WTC11 (cell line): ENCODE data around the gene ZNF292. TPM values are rescaled to one million over a fixed set of nuclear protein-coding genes. Genes with fewer than 3 reads are reported as not detected.

ENCODE experiments used
- ATAC-seq: fragments of 200-7000 bp; cut with Tn5 transposase; 2 replicates; pipeline ENCODE4 v1.10.0; 2021; ENCODE audit warnings: mild to moderate bottlenecking, moderate library complexity
- CTCF ChIA-PET: fragments of 300-600 bp; sonication (Branson Sonifier 250); formaldehyde crosslinking; loops from one replicate; lab custom pipeline; 2021; ENCODE audit warnings: antibody characterized with exemption; lab: Charles Lee
- POLR2A ChIA-PET: fragments of 350-600 bp; sonication (Branson Sonifier 250); formaldehyde crosslinking; loops from one replicate; lab custom pipeline; 2021; ENCODE audit warnings: antibody characterized with exemption; lab: Charles Lee
- DNase-seq: peaks from one replicate; pipeline ENCODE4 v3.0.0; 2021; ENCODE audit warnings: low spot score
- H3K27ac Mint-ChIP-seq: 2 replicates; pipeline ENCODE4 v1.8.0; 2021; ENCODE audit warnings: mixed read lengths
- H3K27me3 Mint-ChIP-seq: 2 replicates; pipeline ENCODE4 v1.8.0; 2021; ENCODE audit warnings: low read depth, mild to moderate bottlenecking, moderate library complexity, mixed read lengths
- H3K36me3 Mint-ChIP-seq: 2 replicates; pipeline ENCODE4 v1.8.0; 2021; ENCODE audit warnings: mixed read lengths
- H3K4me1 Mint-ChIP-seq: 2 replicates; pipeline ENCODE4 v1.8.0; 2022; ENCODE audit warnings: mixed read lengths
- H3K4me3 Mint-ChIP-seq: 2 replicates; pipeline ENCODE4 v1.8.0; 2021; ENCODE audit warnings: mild to moderate bottlenecking, moderate library complexity, mixed read lengths
- H3K9me3 Mint-ChIP-seq: 2 replicates; pipeline ENCODE4 v1.8.0; 2021; ENCODE audit warnings: mixed read lengths
- CBFB ChIP-seq: sonication (generic); formaldehyde crosslinking; IDR thresholded peaks from 2 replicates; pipeline ENCODE4 v1.8.1; 2022; ENCODE audit warnings: mild to moderate bottlenecking, low read depth, missing genetic modification reagents
- E2F1 ChIP-seq: sonication (generic); formaldehyde crosslinking; IDR thresholded peaks from 2 replicates; pipeline ENCODE4 v1.8.0; 2022; ENCODE audit warnings: mild to moderate bottlenecking, missing genetic modification reagents
- FOXK1 ChIP-seq: sonication (generic); formaldehyde crosslinking; IDR thresholded peaks from 2 replicates; pipeline ENCODE4 v1.8.0; 2022; ENCODE audit warnings: mild to moderate bottlenecking, moderate library complexity, missing genetic modification reagents
- FOXP1 ChIP-seq: sonication (generic); formaldehyde crosslinking; IDR thresholded peaks from 2 replicates; pipeline ENCODE4 v1.8.0; 2022; ENCODE audit warnings: missing genetic modification reagents, mild to moderate bottlenecking, moderate library complexity, borderline replicate concordance
- GABPB1 ChIP-seq: sonication (generic); formaldehyde crosslinking; IDR thresholded peaks from 2 replicates; pipeline ENCODE4 v1.8.1; 2023; ENCODE audit warnings: mild to moderate bottlenecking, missing genetic modification reagents
- IRF2 ChIP-seq: sonication (generic); formaldehyde crosslinking; IDR thresholded peaks from 2 replicates; pipeline ENCODE4 v1.8.0; 2022; ENCODE audit warnings: low read depth, missing genetic modification reagents, borderline replicate concordance
- JAZF1 ChIP-seq: fragments of 250-450 bp; sonication (Bioruptor Pico); IDR thresholded peaks from 2 replicates; pipeline ENCODE4 v1.9.0; 2021; ENCODE audit warnings: moderate library complexity, mild to moderate bottlenecking, inconsistent platforms
- JUN ChIP-seq: sonication (generic); formaldehyde crosslinking; IDR thresholded peaks from 2 replicates; pipeline ENCODE4 v1.8.0; 2023; ENCODE audit warnings: mild to moderate bottlenecking, missing genetic modification reagents
- NR2C2 ChIP-seq: sonication (generic); formaldehyde crosslinking; IDR thresholded peaks from 2 replicates; pipeline ENCODE4 v1.8.0; 2022; ENCODE audit warnings: mild to moderate bottlenecking, missing genetic modification reagents
- SMAD3 ChIP-seq: sonication (generic); formaldehyde crosslinking; IDR thresholded peaks from 2 replicates; pipeline ENCODE4 v1.8.0; 2022; ENCODE audit warnings: missing genetic modification reagents, mild to moderate bottlenecking, borderline replicate concordance
- SP1 ChIP-seq: sonication (generic); formaldehyde crosslinking; conservative IDR thresholded peaks from 2 replicates; pipeline ENCODE4 v1.8.1; 2022; ENCODE audit warnings: missing genetic modification reagents
- ZNF219 ChIP-seq: sonication (generic); formaldehyde crosslinking; IDR thresholded peaks from 2 replicates; pipeline ENCODE4 v1.8.0; 2023; ENCODE audit warnings: missing genetic modification reagents, mild to moderate bottlenecking, borderline replicate concordance
- ZNF317 ChIP-seq: sonication (generic); formaldehyde crosslinking; IDR thresholded peaks from 2 replicates; pipeline ENCODE4 v1.8.1; 2023; ENCODE audit warnings: low read depth, mild to moderate bottlenecking, moderate library complexity, missing genetic modification reagents, borderline replicate concordance
- ZNF416 ChIP-seq: fragments of 250-450 bp; sonication (Bioruptor Pico); IDR thresholded peaks from 2 replicates; pipeline ENCODE4 v1.9.0; 2021; ENCODE audit warnings: mild to moderate bottlenecking, inconsistent platforms
- total RNA-seq: library from RNA; stranded (reverse); gene quantifications from 3 replicates; pipeline ENCODE4 v1.2.3, GENCODE V29; 2021
- TF ChIP-seq, protein P1 (sequence below): sonication (generic); formaldehyde crosslinking; conservative IDR thresholded peaks from 2 replicates; pipeline ENCODE4 v1.8.1; 2022; ENCODE audit warnings: mild to moderate bottlenecking, missing genetic modification reagents
- TF ChIP-seq, protein P2 (sequence below): sonication (generic); formaldehyde crosslinking; IDR thresholded peaks from 2 replicates; pipeline ENCODE4 v1.8.0; 2022; ENCODE audit warnings: missing genetic modification reagents
- TF ChIP-seq, protein P3 (sequence below): sonication (generic); formaldehyde crosslinking; conservative IDR thresholded peaks from 2 replicates; pipeline ENCODE4 v1.8.1; 2023; ENCODE audit warnings: mild to moderate bottlenecking, low read depth, missing genetic modification reagents, moderate library complexity
- TF ChIP-seq, protein P4 (sequence below): sonication (generic); formaldehyde crosslinking; IDR thresholded peaks from 2 replicates; pipeline ENCODE4 v1.8.1; 2023; ENCODE audit warnings: mild to moderate bottlenecking, missing genetic modification reagents

ZNF292 gene
- total RNA-seq, 1 experiment from 2014 or later, result 42.1 TPM

DNA sequence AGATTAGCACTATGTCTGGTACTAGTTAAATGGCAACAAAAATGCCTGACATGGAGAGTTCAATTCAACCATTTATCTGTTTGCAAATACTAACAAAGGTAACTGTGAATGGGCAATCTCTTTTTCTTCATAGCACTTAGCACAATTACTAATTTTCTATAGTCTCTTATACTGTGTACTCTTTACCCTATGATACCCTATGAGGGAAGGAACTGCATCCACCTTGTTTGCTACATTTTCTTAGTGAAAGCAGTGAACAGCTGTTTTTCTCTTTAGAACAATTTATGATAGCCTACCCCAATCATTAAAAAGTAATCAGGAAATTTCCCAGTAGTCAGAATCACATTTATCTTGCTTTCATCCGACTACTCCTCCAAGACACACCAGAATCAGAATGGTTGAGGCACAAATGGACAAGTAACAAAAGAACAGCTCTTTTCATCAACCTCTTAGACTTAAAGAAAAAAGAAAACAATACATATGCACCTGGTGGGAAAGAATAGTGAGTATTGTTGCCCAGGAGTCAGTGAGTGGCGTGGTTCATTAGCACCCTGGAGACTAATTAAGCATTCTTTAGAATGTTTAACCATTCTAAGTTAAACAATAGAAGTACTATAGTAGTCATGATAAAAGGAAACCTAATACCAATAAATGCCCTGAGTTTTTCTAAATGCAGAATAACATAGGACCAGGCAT lies 16.7 kb downstream of the ZNF292 start:
- peak; percentile 62 for ATAC-seq
- peak overlapping the region; percentile 1 for H3K4me3 Mint-ChIP-seq
- no peaks in the 10 kb centered on the region for H3K9me3 Mint-ChIP-seq
- H3K27ac Mint-ChIP-seq, result peak overlapping the region; percentile 75
- TF ChIP-seq ZNF317 (no peak), GABPB1 (CRISPR knock-in tag) (no peak), JUN (CRISPR knock-in tag) (no peak), CBFB (CRISPR knock-in tag) (no peak), SP1 (CRISPR knock-in tag) (peak; percentile 58; the same call in 1 of the 2 replicates)
- TF ChIP-seq, all 79 proteins: peak for 1
- POLR2A ChIA-PET, result no interaction called here
- DNase-seq, result no peak
- H3K36me3 Mint-ChIP-seq, result 0 out of 2 replicates have a peak, but pooled peaks cover 5% of the 10 kb centered on the region
- H3K4me1 Mint-ChIP-seq, result peaks cover 86% of the 10 kb centered on the region
- CTCF ChIA-PET, result interaction anchor here (0.7 to 1.4 kb wide), 3 partner anchors 10 to 210 kb away, joined by 3 to 5 read pairs (median 4); no protein-coding TSS in a partner anchor
- H3K27me3 Mint-ChIP-seq, result no peaks in the 10 kb centered on the region

DNA sequence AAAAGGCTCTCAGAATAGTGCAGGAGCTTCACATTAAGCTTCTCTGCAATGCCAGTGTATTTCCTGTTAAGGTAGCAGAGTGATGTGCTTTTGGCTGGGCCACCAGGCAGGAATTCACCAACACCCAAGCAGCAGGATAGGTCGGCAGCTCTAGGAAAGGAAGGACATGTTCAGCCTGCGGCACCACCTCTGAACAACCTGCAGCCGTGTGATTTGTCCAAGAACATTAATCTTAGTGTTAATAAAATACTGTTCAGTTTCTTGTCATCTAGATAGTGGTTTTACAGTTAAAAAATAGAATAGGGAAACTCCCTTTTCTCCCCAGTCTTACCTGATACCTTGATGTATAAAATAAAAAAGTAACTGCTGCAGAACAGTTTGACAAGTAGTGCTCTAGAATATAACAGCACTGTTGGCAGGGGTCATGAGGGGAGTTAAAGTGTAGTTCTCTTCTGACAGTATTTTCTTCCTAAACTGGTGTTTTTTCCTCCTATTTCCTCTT lies 18.8 kb downstream of the ZNF292 start:
- no peaks in the 10 kb centered on the region for H3K27me3 Mint-ChIP-seq
- H3K4me3 Mint-ChIP-seq, result peak overlapping the region; percentile 12; the same call in 1 of the 2 replicates
- ATAC-seq, result peak; percentile 72
- no peaks in the 10 kb centered on the region for H3K9me3 Mint-ChIP-seq
- peak overlapping the region; percentile 57 for H3K27ac Mint-ChIP-seq
- TF ChIP-seq, protein P1, sequence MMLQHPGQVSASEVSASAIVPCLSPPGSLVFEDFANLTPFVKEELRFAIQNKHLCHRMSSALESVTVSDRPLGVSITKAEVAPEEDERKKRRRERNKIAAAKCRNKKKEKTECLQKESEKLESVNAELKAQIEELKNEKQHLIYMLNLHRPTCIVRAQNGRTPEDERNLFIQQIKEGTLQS (CRISPR knock-in tag), result no peak
- no peak for TF ChIP-seq ZNF219 (CRISPR knock-in tag)
- no peak for TF ChIP-seq FOXK1 (CRISPR knock-in tag)
- TF ChIP-seq E2F1 (CRISPR knock-in tag), result no peak
- TF ChIP-seq ZNF416 (CRISPR knock-in tag), result no peak
- TF ChIP-seq, protein P2, sequence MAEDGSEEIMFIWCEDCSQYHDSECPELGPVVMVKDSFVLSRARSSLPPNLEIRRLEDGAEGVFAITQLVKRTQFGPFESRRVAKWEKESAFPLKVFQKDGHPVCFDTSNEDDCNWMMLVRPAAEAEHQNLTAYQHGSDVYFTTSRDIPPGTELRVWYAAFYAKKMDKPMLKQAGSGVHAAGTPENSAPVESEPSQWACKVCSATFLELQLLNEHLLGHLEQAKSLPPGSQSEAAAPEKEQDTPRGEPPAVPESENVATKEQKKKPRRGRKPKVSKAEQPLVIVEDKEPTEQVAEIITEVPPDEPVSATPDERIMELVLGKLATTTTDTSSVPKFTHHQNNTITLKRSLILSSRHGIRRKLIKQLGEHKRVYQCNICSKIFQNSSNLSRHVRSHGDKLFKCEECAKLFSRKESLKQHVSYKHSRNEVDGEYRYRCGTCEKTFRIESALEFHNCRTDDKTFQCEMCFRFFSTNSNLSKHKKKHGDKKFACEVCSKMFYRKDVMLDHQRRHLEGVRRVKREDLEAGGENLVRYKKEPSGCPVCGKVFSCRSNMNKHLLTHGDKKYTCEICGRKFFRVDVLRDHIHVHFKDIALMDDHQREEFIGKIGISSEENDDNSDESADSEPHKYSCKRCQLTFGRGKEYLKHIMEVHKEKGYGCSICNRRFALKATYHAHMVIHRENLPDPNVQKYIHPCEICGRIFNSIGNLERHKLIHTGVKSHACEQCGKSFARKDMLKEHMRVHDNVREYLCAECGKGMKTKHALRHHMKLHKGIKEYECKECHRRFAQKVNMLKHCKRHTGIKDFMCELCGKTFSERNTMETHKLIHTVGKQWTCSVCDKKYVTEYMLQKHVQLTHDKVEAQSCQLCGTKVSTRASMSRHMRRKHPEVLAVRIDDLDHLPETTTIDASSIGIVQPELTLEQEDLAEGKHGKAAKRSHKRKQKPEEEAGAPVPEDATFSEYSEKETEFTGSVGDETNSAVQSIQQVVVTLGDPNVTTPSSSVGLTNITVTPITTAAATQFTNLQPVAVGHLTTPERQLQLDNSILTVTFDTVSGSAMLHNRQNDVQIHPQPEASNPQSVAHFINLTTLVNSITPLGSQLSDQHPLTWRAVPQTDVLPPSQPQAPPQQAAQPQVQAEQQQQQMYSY (CRISPR knock-in tag), result no peak
- TF ChIP-seq IRF2 (CRISPR knock-in tag), result no peak
- TF ChIP-seq FOXP1 (CRISPR knock-in tag), result no peak
- TF ChIP-seq NR2C2 (CRISPR knock-in tag), result no peak
- H3K4me1 Mint-ChIP-seq, result peaks cover 88% of the 10 kb centered on the region
- ChIA-PET POLR2A (interaction anchor here (0.6 to 1.5 kb wide), 2 partner anchors 17 to 235 kb away, joined by 3 to 5 read pairs; no protein-coding TSS in a partner anchor), CTCF (interaction anchor here (1.1 kb wide), 1 partner anchor 95 kb away, joined by 7 read pairs; no protein-coding TSS in a partner anchor)
- H3K36me3 Mint-ChIP-seq, result 0 out of 2 replicates have a peak, but pooled peaks cover 8% of the 10 kb centered on the region
- DNase-seq, result no peak

GRCh38 chr6:87176493-87176892 lies 21.1 kb downstream of the ZNF292 start:
- Mint-ChIP-seq H3K9me3 (no peaks in the 10 kb centered on the region), H3K4me3 (no peak overlapping the region), H3K27me3 (no peaks in the 10 kb centered on the region), H3K27ac (peak overlapping the region; percentile 88), H3K36me3 (0 out of 2 replicates have a peak, but pooled peaks cover 8% of the 10 kb centered on the region), H3K4me1 (peaks cover 92% of the 10 kb centered on the region)
- ChIA-PET POLR2A (no interaction called here), CTCF (no interaction called here)
- no peak for DNase-seq
- no peak for ATAC-seq
- no peak for TF ChIP-seq SMAD3
- TF ChIP-seq JAZF1 (CRISPR knock-in tag), result no peak
- TF ChIP-seq, protein P3, sequence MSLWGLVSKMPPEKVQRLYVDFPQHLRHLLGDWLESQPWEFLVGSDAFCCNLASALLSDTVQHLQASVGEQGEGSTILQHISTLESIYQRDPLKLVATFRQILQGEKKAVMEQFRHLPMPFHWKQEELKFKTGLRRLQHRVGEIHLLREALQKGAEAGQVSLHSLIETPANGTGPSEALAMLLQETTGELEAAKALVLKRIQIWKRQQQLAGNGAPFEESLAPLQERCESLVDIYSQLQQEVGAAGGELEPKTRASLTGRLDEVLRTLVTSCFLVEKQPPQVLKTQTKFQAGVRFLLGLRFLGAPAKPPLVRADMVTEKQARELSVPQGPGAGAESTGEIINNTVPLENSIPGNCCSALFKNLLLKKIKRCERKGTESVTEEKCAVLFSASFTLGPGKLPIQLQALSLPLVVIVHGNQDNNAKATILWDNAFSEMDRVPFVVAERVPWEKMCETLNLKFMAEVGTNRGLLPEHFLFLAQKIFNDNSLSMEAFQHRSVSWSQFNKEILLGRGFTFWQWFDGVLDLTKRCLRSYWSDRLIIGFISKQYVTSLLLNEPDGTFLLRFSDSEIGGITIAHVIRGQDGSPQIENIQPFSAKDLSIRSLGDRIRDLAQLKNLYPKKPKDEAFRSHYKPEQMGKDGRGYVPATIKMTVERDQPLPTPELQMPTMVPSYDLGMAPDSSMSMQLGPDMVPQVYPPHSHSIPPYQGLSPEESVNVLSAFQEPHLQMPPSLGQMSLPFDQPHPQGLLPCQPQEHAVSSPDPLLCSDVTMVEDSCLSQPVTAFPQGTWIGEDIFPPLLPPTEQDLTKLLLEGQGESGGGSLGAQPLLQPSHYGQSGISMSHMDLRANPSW (CRISPR knock-in tag), result no peak
- TF ChIP-seq, protein P4, sequence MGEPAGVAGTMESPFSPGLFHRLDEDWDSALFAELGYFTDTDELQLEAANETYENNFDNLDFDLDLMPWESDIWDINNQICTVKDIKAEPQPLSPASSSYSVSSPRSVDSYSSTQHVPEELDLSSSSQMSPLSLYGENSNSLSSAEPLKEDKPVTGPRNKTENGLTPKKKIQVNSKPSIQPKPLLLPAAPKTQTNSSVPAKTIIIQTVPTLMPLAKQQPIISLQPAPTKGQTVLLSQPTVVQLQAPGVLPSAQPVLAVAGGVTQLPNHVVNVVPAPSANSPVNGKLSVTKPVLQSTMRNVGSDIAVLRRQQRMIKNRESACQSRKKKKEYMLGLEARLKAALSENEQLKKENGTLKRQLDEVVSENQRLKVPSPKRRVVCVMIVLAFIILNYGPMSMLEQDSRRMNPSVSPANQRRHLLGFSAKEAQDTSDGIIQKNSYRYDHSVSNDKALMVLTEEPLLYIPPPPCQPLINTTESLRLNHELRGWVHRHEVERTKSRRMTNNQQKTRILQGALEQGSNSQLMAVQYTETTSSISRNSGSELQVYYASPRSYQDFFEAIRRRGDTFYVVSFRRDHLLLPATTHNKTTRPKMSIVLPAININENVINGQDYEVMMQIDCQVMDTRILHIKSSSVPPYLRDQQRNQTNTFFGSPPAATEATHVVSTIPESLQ, result no peak
